CD4-positive, alpha-beta T cell (primary cell): Measurements from ENCODE around the gene CYGB. TPM values are rescaled to one million over a fixed set of nuclear protein-coding genes. Genes with fewer than 3 reads are reported as not detected.

Experiments used
- ATAC-seq: fragments of 200-7000 bp; cut with Tn5 transposase; one replicate; pipeline ENCODE4 v1.10.0; 2022; ENCODE audit warnings: mild to moderate bottlenecking; ENCODE audit not compliant: poor library complexity
- CTCF ChIA-PET: fragments of 350-600 bp; sonication (Branson Sonifier 250); formaldehyde crosslinking; loops from one replicate; lab custom pipeline; 2021; ENCODE audit warnings: antibody characterized with exemption, inconsistent platforms; lab: Charles Lee
- POLR2A ChIA-PET: fragments of 350-600 bp; sonication (Branson Sonifier 250); formaldehyde crosslinking; loops from one replicate; lab custom pipeline; 2021; ENCODE audit warnings: antibody characterized with exemption, inconsistent platforms; lab: Charles Lee
- DNase-seq, 14 experiments: peaks; one replicate each; pipeline ENCODE4 v3.0.0-alpha.2; 2013 to 2020; ENCODE audit warnings: mixed read lengths in 2 of 14
- H3K27ac ChIP-seq, 2 donors: one replicate each; pipeline versions ENCODE4 v1.5.1 to v1.7.0; 2013; ENCODE audit warnings: low read length in 2 of 2, low read depth in 1 of 2, mild to moderate bottlenecking in 1 of 2
- H3K27me3 ChIP-seq, 2 experiments: 1 replicate in 1 of 2; 2 replicates in 1 of 2; pipeline versions ENCODE4 v1.6.1 to v1.7.0; 2013; ENCODE audit warnings: low read length in 2 of 2, control low read depth in 1 of 2, mild to moderate bottlenecking in 1 of 2, moderate library complexity in 1 of 2; ENCODE audit not compliant: insufficient read depth in 2 of 2, control insufficient read depth in 1 of 2
- H3K36me3 ChIP-seq: one replicate; pipeline ENCODE4 v1.6.1; 2013; ENCODE audit warnings: low read length, control low read depth; ENCODE audit not compliant: insufficient read depth
- H3K4me1 ChIP-seq: one replicate; pipeline ENCODE4 v1.6.1; 2013; ENCODE audit warnings: low read length, control low read depth; ENCODE audit not compliant: insufficient read depth
- H3K4me3 ChIP-seq: one replicate; pipeline ENCODE4 v1.5.1; 2013; ENCODE audit warnings: mild to moderate bottlenecking, low read length, moderate library complexity
- H3K9me3 ChIP-seq, 2 experiments: 1 replicate in 1 of 2; 2 replicates in 1 of 2; pipeline versions ENCODE4 v1.6.1 to v1.7.0; 2013; ENCODE audit warnings: low read length in 2 of 2, mild to moderate bottlenecking in 2 of 2, control low read depth in 1 of 2, moderate library complexity in 1 of 2; ENCODE audit not compliant: control insufficient read depth in 1 of 2, insufficient read depth in 1 of 2
- H3K27ac Mint-ChIP-seq: one replicate; pipeline ENCODE4 v1.8.0; 2020; ENCODE audit warnings: mixed read lengths
- H3K27me3 Mint-ChIP-seq: one replicate; pipeline ENCODE4 v1.8.0; 2021; ENCODE audit warnings: mixed read lengths
- H3K36me3 Mint-ChIP-seq: one replicate; pipeline ENCODE4 v1.8.0; 2021; ENCODE audit warnings: low read depth, mixed read lengths
- H3K4me1 Mint-ChIP-seq: one replicate; pipeline ENCODE4 v1.8.0; 2021; ENCODE audit warnings: low read depth, mixed read lengths
- H3K4me3 Mint-ChIP-seq: one replicate; pipeline ENCODE4 v1.8.0; 2020; ENCODE audit warnings: mild to moderate bottlenecking, mixed read lengths
- H3K9me3 Mint-ChIP-seq: one replicate; pipeline ENCODE4 v1.8.0; 2020; ENCODE audit warnings: mixed read lengths
- intact Hi-C, 2 experiments: fragments of 100-400 bp; cut with DNase I in 1 of 2; cut with micrococcal nuclease in 1 of 2; formaldehyde crosslinking; loops; one replicate each; pipeline versions ENCODE4 v1.15.1 to v1.9.0; 2023 to 2025; cut with DNase I, micrococcal nuclease
- total RNA-seq, 174 experiments: library from RNA in 2 of 174; stranded (reverse) in 2 of 174; gene quantifications; one replicate each; pipeline ENCODE4 v1.2.3 and lab custom pipeline; 2021 to 2026
- TF ChIP-seq, protein P1 (sequence below): fragments of 200-600 bp; IDR thresholded peaks from one replicate; pipeline ENCODE4 v1.8.0; 2022; ENCODE audit warnings: antibody characterized with exemption, mild to moderate bottlenecking

Gene CYGB
- total RNA-seq, 2 experiments from 2014 or later: not detected

DNA sequence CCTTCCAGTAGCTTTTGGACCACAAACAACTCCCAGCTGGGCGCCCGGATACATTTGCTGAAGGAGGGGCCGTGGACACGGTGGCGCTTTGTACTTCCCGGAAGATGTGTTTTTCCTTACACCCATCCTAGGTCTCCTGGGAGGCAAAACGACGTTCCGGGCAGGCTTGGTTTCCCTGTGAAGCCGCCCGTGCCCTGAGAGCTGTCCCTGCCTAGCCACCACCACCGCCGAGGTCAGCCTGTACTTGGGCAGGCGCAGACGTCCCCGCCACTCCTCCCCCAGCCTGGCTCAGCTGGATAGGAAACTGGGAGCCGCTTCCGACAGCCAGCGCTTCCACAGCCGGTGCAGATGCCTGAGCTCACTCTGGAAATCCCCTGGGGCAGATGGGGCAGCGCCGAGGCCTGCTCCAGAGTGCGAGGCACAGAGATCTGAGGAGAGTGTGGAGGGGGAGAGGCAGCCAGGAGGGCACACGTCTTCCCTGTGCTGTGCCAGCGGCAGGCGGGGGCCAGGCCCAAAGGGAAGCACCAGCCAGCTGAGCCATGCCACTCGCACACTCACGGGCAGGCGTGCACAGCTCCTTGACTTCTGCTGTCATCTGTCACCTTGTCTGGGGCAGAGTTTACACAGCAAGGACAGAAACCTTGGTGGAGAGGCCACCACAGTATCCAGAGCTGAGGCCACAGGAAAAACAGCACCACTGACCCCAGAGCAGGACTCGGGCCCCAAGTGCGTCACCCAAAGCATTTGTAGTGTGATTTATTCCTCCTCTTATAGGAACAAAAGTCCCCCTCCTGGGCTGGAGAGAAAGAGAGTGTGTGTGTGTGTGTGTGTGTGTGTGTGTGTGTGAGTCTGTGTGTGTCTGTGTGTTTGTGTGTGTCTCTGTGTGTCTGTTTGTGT, 39.3 kb downstream of the CYGB start:
- no peaks in the 10 kb centered on the region for H3K9me3 ChIP-seq
- Mint-ChIP-seq H3K27me3 (no peaks in the 10 kb centered on the region), H3K9me3 (no peaks in the 10 kb centered on the region), H3K36me3 (no peaks in the 10 kb centered on the region), H3K27ac (no peak overlapping the region), H3K4me3 (peak overlapping the region; percentile 48), H3K4me1 (peaks cover 45% of the 10 kb centered on the region)
- peaks cover 73% of the 10 kb centered on the region for H3K4me1 ChIP-seq
- TF ChIP-seq, protein P1, sequence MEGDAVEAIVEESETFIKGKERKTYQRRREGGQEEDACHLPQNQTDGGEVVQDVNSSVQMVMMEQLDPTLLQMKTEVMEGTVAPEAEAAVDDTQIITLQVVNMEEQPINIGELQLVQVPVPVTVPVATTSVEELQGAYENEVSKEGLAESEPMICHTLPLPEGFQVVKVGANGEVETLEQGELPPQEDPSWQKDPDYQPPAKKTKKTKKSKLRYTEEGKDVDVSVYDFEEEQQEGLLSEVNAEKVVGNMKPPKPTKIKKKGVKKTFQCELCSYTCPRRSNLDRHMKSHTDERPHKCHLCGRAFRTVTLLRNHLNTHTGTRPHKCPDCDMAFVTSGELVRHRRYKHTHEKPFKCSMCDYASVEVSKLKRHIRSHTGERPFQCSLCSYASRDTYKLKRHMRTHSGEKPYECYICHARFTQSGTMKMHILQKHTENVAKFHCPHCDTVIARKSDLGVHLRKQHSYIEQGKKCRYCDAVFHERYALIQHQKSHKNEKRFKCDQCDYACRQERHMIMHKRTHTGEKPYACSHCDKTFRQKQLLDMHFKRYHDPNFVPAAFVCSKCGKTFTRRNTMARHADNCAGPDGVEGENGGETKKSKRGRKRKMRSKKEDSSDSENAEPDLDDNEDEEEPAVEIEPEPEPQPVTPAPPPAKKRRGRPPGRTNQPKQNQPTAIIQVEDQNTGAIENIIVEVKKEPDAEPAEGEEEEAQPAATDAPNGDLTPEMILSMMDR: no peak
- DNase-seq (no peak), ATAC-seq (no peak)
- ChIA-PET CTCF (interaction anchor here (1.4 kb wide), 1 partner anchor 25 kb away, joined by 3 read pairs; no protein-coding TSS in a partner anchor), POLR2A (interaction anchor here (0.6 to 1.1 kb wide), 2 partner anchors 17 to 63 kb away, joined by 3 read pairs; no protein-coding TSS in a partner anchor)
- intact Hi-C loops: no loop called here
- H3K36me3 ChIP-seq: peaks cover 2% of the 10 kb centered on the region
- no peaks in the 10 kb centered on the region for H3K27me3 ChIP-seq
- H3K4me3 ChIP-seq: no peak overlapping the region
- H3K27ac ChIP-seq: no peak overlapping the region

DNA sequence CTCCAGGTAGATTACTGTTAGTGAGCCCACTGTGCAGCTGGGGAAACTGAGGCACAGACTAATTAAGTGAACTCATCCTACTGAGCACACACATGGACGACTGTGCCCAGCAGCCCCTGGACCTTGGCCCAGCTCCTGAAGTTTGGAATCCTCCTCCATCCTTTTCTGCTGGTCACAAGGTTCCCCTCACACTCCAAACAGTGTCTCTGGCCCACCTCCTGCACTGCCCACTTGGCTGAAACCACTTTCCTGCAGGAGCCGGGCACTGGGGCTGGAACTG, 39.9 kb downstream of the CYGB start:
- TF ChIP-seq, protein P1: no peak
- ATAC-seq (no peak), DNase-seq (no peak)
- Histone ChIP-seq H3K4me1 (peaks cover 79% of the 10 kb centered on the region), H3K36me3 (peaks cover 2% of the 10 kb centered on the region), H3K27ac (no peak overlapping the region), H3K9me3 (no peaks in the 10 kb centered on the region), H3K4me3 (no peak overlapping the region), H3K27me3 (no peaks in the 10 kb centered on the region)
- H3K36me3 Mint-ChIP-seq: no peaks in the 10 kb centered on the region
- peaks cover 51% of the 10 kb centered on the region for H3K4me1 Mint-ChIP-seq
- no peak overlapping the region for H3K4me3 Mint-ChIP-seq
- H3K27ac Mint-ChIP-seq: no peak overlapping the region
- intact Hi-C loops: no loop called here
- ChIA-PET POLR2A (no interaction called here), CTCF (no interaction called here)
- H3K9me3 Mint-ChIP-seq: no peaks in the 10 kb centered on the region
- no peaks in the 10 kb centered on the region for H3K27me3 Mint-ChIP-seq

DNA sequence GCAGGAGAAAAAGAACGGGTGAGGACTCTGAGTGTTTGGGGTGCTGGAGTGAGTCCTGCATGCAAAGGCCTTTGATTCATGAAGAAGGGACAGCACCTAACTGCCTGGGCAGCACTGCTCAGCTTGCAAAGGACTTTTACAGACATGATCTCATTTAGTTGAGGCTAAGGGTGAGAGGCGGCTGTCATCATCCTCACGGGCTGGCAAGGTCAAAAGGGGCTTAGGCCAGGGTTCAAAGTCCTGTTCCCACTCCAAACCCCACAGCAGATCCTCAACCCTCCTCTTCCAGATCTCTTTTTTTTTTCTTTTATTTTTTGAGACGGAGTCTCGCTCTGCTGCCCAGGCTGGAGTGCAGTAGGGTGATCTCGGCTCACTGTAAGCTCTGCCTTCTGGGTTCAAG, 41.0 kb downstream of the CYGB start:
- no peaks in the 10 kb centered on the region for H3K9me3 ChIP-seq
- Mint-ChIP-seq H3K27me3 (no peaks in the 10 kb centered on the region), H3K4me3 (no peak overlapping the region), H3K4me1 (peaks cover 54% of the 10 kb centered on the region), H3K9me3 (no peaks in the 10 kb centered on the region), H3K27ac (no peak overlapping the region), H3K36me3 (no peaks in the 10 kb centered on the region)
- H3K27ac ChIP-seq: no peak overlapping the region
- TF ChIP-seq, protein P1: no peak
- peaks cover 2% of the 10 kb centered on the region for H3K36me3 ChIP-seq
- no peak overlapping the region for H3K4me3 ChIP-seq
- CTCF ChIA-PET: no interaction called here
- no peak for DNase-seq
- H3K4me1 ChIP-seq: peaks cover 80% of the 10 kb centered on the region
- no peaks in the 10 kb centered on the region for H3K27me3 ChIP-seq
- ATAC-seq: no peak
- intact Hi-C loops: no loop called here
- POLR2A ChIA-PET: no interaction called here
